Epidermal melanocyte (primary cell): ENCODE results near the gene PCDHGB7.
"Not testable (repeated sequence)": the region's sequence is repeated elsewhere in the genome, so short reads cannot be mapped to it uniquely, and the experiment has no call there.

Experiments
- DNase-seq: peaks from one replicate; pipeline ENCODE4 v3.0.0; 2011; ENCODE audit warnings: low spot score; ENCODE audit not compliant: insufficient read length

The PCDHGB7 gene

DNA sequence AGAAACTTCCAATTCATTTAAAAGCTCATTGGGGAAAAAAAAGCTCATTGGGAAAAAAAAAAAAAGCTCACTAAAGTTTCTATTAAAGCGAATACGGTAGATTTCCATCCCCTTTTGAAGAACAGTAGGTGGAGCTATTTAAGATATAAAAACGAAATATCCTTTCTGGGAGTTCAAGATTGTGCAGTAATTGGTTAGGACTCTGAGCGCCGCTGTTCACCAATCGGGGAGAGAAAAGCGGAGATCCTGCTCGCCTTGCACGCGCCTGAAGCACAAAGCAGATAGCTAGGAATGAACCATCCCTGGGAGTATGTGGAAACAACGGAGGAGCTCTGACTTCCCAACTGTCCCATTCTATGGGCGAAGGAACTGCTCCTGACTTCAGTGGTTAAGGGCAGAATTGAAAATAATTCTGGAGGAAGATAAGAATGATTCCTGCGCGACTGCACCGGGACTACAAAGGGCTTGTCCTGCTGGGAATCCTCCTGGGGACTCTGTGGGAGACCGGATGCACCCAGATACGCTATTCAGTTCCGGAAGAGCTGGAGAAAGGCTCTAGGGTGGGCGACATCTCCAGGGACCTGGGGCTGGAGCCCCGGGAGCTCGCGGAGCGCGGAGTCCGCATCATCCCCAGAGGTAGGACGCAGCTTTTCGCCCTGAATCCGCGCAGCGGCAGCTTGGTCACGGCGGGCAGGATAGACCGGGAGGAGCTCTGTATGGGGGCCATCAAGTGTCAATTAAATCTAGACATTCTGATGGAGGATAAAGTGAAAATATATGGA lies 13.0 kb downstream of the PCDHGB7 start, which contains the start of gene PCDHGA12:
Gene PCDHGA12 (plus strand): TSS at position 176 of the 782 bp plus-strand sequence. CDS start 253 bp downstream, at position 429.
- DNase-seq: peak; percentile 76

DNA sequence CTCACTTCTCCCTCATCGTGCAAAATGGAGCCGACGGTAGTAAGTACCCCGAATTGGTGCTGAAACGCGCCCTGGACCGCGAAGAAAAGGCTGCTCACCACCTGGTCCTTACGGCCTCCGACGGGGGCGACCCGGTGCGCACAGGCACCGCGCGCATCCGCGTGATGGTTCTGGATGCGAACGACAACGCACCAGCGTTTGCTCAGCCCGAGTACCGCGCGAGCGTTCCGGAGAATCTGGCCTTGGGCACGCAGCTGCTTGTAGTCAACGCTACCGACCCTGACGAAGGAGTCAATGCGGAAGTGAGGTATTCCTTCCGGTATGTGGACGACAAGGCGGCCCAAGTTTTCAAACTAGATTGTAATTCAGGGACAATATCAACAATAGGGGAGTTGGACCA lies 13.8 kb downstream of the PCDHGB7 start:
- DNase-seq: no peak

DNA sequence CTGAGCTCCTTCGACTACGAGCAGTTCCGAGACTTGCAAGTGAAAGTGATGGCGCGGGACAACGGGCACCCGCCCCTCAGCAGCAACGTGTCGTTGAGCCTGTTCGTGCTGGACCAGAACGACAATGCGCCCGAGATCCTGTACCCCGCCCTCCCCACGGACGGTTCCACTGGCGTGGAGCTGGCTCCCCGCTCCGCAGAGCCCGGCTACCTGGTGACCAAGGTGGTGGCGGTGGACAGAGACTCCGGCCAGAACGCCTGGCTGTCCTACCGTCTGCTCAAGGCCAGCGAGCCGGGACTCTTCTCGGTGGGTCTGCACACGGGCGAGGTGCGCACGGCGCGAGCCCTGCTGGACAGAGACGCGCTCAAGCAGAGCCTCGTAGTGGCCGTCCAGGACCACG lies 14.8 kb downstream of the PCDHGB7 start:
- DNase-seq: not testable (repeated sequence)

DNA sequence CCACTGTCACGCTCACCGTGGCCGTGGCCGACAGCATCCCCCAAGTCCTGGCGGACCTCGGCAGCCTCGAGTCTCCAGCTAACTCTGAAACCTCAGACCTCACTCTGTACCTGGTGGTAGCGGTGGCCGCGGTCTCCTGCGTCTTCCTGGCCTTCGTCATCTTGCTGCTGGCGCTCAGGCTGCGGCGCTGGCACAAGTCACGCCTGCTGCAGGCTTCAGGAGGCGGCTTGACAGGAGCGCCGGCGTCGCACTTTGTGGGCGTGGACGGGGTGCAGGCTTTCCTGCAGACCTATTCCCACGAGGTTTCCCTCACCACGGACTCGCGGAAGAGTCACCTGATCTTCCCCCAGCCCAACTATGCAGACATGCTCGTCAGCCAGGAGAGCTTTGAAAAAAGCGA lies 15.2 kb downstream of the PCDHGB7 start:
- DNase-seq: not testable (repeated sequence)

DNA sequence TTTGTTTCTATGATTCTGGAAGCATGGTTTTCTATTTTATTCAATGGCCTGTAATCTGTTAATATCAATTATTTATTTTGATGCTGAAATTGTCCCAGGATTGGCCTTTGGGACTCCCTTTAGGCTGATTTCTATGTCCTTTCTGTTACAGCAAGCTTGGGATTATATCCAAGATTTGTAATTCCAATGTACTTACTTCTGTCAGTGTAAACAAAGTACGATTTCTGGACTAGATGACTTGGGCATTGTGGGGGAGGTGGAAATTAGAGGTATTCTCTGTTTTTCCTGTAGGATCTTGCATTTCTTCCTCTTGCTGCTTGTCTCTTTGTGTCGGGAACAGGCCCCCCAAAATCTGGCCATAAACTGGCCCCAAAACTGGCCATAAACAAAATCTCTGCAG lies 16.5 kb downstream of the PCDHGB7 start:
- no peak for DNase-seq

DNA sequence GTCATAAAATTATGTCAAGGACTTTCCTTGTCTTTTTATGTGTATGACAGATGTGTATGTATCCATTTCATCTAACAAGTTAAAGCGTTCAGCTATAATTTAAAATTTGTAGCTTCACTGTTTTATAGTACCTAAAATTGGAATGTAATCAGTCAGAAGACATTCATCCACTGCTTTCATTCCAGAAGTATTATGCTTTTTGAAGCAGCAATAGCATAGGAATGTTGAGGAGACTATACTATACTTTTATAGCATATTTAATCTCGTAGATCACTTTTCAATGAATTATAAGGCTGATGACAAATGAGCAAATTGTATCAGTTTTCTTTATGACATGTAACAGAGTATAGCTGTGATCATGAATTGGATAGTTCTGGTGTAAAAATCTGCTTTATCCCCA lies 19.7 kb downstream of the PCDHGB7 start:
- DNase-seq: no peak

DNA sequence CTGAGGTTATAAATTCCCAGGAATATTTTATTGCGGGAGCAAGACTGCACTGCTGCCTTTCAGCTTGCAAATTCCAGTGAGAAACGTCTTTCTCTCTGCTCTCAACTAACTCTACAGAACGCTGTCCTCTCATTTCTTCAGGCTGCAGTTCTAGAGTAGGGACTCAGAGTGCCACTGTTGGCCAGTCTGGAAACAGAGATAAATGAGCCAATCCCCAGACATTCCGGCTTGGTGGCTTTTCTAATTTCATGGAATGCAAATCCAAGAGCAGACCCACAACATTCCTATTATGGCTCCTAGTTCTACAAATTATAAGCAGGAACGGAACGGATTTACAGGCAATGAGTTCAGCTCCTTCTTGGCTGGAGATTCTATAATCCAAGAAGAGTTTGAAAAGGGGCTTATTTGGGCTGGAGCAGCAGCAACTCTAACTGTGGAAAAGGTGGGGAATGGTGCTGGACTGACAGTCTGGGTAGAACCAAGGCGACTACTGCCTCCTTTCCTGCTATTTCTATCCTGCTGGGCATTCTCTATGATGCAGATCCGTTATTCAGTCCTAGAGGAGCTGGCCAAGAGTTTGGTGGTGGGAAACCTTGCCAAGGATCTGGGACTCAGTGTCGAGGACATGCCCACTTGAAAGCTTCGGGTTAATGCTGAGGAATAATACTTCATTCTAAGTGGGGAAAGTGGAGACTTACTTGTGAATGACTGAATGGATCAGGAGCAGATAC lies 22.1 kb downstream of the PCDHGB7 start:
- no peak for DNase-seq

DNA sequence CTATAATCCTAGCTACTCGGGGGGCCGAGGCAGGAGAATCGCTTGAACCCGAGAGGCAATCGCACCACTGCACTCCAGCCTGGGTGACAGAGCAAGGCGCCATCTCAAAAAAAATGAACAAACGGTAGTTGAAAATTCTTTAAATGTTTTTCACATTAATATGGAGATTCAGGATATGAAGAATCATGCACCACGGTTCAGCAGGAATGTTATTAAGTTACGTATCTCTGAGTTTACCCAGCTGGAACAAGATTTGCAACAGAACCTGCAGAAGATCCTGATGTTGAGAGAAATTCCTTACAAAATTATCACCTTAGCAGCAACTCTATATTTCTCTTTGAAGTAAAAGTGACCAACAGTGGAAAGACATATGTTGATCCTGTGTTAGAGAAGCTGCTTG lies 22.9 kb downstream of the PCDHGB7 start:
- no peak for DNase-seq

DNA sequence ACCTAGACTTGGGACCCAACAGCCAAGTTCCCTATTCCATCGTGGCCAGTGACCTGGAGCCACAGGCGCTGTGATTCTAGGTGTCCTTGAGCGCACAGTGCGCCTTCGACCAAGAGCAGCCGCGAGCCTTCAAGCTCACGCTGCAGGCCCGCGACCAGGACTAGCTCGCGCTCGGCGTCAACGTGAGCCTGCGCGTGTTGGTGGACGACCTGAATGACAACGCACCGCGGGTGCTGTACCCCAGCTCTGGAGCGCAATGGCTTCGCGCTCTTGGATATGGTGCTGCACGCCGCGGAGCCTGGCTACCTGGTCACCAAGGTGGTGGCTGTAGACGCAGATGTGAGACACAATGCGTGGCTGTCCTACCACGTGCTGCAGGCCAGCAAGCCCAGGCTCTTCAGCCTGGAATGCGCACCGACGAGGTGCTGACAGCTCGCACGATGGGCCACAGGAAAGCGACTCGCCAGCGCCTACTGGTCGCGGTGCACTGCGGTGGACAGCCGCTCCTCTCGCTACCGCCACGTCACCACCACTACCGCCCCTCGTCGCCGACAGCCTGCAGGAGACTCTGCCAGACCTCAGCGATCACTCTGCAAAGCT lies 24.2 kb downstream of the PCDHGB7 start:
- no peak for DNase-seq

DNA sequence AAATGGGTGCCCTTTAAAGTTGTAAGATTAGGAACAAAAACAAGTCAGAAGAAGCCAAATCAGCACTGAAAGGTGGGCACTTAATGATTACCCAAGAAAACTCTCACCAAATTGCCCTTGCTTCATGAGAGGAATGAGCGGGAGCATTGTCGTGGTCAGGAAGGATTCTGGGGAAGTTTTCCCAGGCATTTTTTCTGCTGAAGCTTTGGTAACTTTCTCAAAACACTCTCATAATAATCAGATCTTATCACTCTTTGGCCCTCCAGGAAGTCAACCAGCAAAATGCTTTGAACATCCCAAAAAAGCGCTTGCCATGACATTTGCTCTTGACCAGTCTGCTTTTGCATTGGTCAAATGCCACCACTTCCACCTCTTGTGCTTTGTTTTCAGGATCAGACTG lies 47.9 kb downstream of the PCDHGB7 start:
- DNase-seq: no peak
